IPS-15b (cell line): ENCODE data around the gene LRTM1.

ENCODE experiments used
- H3K27me3 ChIP-seq: one replicate; pipeline ENCODE4 v1.6.1; 2013; ENCODE audit warnings: low read length; ENCODE audit not compliant: control insufficient read depth, insufficient read depth
- H3K36me3 ChIP-seq: one replicate; pipeline ENCODE4 v1.6.1; 2013; ENCODE audit warnings: low read length; ENCODE audit not compliant: control insufficient read depth, insufficient read depth
- H3K4me1 ChIP-seq: one replicate; pipeline ENCODE4 v1.6.1; 2013; ENCODE audit warnings: mild to moderate bottlenecking, low read length; ENCODE audit not compliant: control insufficient read depth, insufficient read depth
- H3K4me3 ChIP-seq: one replicate; pipeline ENCODE4 v1.5.1; 2013; ENCODE audit warnings: low read depth, low read length
- H3K9ac ChIP-seq: one replicate; pipeline ENCODE4 v1.6.1; 2013; ENCODE audit warnings: low read depth, mild to moderate bottlenecking, low read length
- H3K9me3 ChIP-seq: one replicate; pipeline ENCODE4 v1.6.1; 2013; ENCODE audit warnings: mild to moderate bottlenecking, low read length; ENCODE audit not compliant: control insufficient read depth, insufficient read depth

The LRTM1 gene

GRCh38 chr3:54905920-54906319 is 21.9 kb downstream of the LRTM1 start:
- no peaks in the 10 kb centered on the region for H3K36me3 ChIP-seq
- H3K4me3 ChIP-seq = no peak overlapping the region
- no peak overlapping the region for H3K9ac ChIP-seq
- no peaks in the 10 kb centered on the region for H3K27me3 ChIP-seq
- no peaks in the 10 kb centered on the region for H3K4me1 ChIP-seq
- H3K9me3 ChIP-seq = no peaks in the 10 kb centered on the region

DNA sequence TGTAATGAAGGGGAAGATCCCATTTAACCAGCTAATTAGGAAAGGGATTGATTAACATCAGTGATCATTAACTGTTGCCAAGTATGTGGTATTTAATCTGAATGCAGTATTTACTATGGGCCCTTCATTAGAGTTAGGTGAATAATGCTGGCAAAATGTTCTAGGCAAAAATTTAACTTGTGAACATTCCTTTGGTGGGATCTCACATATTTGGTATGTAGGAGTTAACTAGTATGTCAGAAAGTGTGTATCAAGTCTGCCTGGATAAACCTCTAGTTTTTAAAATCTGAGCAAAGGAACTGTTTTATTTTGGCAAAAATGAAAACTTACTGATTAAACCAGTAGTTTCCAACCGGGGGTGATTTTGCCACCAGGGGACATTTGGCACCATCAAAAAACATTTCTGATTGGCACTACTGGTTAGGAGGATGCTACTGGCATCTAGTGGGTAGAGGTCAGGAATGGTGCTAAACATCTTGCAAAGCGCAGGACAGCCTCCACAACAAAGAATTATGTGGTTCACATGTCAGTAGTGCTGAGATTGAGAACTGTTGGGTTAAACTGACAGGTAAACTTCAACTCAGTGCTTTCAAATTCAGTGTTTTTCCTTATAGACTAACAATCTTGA is 22.5 kb downstream of the LRTM1 start:
- Histone ChIP-seq H3K4me1 (no peaks in the 10 kb centered on the region), H3K27me3 (no peaks in the 10 kb centered on the region), H3K36me3 (no peaks in the 10 kb centered on the region), H3K4me3 (no peak overlapping the region), H3K9ac (no peak overlapping the region), H3K9me3 (no peaks in the 10 kb centered on the region)

DNA sequence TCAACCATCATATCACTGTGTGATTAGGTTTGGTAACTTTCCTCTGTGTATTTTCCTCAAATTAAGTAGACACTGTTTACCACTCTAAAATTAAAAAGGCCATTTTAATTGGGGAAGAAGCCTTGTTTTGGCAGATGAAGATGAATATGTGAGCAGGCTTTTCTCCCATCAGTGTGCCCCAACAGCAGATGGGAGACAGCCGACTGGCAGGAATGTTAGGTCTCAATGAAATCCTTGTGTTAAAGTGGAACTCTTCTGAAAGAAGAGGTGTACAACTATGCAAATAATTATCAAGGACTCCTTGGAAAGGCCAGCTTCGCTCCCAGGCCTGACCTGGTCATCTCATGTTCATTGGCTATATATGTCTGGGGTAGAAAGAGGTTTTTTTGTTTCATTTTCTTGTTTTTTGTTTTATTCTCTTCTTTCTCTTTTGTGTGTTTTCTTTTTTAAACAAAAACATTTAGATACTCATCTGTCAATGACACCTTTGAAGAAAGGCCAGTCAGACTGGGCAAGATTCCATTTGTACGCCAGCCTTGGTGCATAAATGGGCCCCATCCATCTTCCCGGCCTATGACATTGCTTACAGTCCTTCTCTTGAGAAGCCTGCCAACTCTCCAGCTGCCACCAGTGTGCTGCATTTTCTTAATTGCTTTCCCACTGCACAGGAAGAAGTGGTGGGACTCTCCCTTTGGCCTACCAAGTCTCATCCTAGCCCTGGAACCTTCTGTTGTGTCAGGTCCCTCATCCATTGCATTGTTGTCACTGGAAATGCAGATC is 25.8 kb downstream of the LRTM1 start:
- Histone ChIP-seq H3K27me3 (no peaks in the 10 kb centered on the region), H3K36me3 (no peaks in the 10 kb centered on the region), H3K4me1 (no peaks in the 10 kb centered on the region), H3K4me3 (no peak overlapping the region), H3K9ac (no peak overlapping the region), H3K9me3 (no peaks in the 10 kb centered on the region)

GRCh38 chr3:54900838-54901591 is 26.8 kb downstream of the LRTM1 start:
- Histone ChIP-seq H3K4me3 (no peak overlapping the region), H3K36me3 (no peaks in the 10 kb centered on the region), H3K9ac (no peak overlapping the region), H3K9me3 (no peaks in the 10 kb centered on the region), H3K4me1 (no peaks in the 10 kb centered on the region), H3K27me3 (no peaks in the 10 kb centered on the region)

DNA sequence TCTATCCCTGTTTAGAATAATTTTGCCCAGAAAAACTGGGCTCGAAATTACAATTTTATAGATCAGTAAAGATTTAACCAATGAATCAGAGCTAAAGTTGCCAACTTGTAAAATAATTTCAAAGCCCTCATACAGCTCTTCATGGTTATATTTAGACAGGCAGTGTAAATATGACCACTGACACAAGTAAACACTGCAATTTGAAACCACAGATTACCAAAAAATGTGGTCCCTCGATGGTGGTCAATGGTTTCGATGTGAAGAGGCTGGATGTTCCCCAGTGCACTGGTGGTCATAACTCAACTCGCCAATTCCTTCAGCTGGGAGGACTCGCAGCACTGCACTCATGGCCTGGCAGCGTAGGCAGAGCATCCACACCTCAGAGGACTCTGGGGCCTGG is 28.6 kb downstream of the LRTM1 start:
- Histone ChIP-seq H3K4me1 (no peaks in the 10 kb centered on the region), H3K27me3 (no peaks in the 10 kb centered on the region), H3K36me3 (no peaks in the 10 kb centered on the region), H3K9me3 (no peaks in the 10 kb centered on the region), H3K9ac (no peak overlapping the region), H3K4me3 (no peak overlapping the region)

GRCh38 chr3:54897028-54897711 is 30.7 kb downstream of the LRTM1 start:
- Histone ChIP-seq H3K4me1 (no peaks in the 10 kb centered on the region), H3K4me3 (no peak overlapping the region), H3K27me3 (no peaks in the 10 kb centered on the region), H3K36me3 (no peaks in the 10 kb centered on the region), H3K9ac (no peak overlapping the region), H3K9me3 (no peaks in the 10 kb centered on the region)

- Histone ChIP-seq H3K9me3 (no peaks in the 10 kb centered on the region), H3K9ac (no peak overlapping the region), H3K36me3 (peaks cover 2% of the 10 kb centered on the region), H3K4me1 (no peaks in the 10 kb centered on the region), H3K4me3 (no peak overlapping the region), H3K27me3 (no peaks in the 10 kb centered on the region)
Measured at GRCh38 chr3:54895613-54896012, 32.2 kb downstream of the LRTM1 start.

GRCh38 chr3:54892168-54892567 is 35.7 kb downstream of the LRTM1 start:
- H3K36me3 ChIP-seq = peaks cover 5% of the 10 kb centered on the region
- no peaks in the 10 kb centered on the region for H3K4me1 ChIP-seq
- H3K27me3 ChIP-seq = no peaks in the 10 kb centered on the region
- H3K9me3 ChIP-seq = no peaks in the 10 kb centered on the region
- no peak overlapping the region for H3K4me3 ChIP-seq
- H3K9ac ChIP-seq = no peak overlapping the region

DNA sequence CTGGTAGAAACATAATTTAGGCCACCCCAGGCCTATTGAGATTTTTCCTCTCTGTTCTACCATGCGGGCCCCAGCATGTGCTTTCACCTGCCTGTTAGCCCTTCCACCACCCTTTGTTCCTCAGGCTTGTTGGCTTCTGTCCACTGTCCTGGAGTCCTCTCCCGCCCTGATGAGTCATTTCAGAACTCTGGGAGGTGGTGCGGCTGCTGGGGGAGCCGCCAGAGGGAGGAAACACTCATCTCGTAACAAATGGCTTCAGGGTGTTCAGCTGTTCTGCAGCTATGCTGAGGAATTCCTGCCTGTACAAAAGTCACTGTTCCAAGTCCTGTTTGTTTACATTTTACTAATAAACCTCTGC is 36.3 kb downstream of the LRTM1 start:
- Histone ChIP-seq H3K4me3 (no peak overlapping the region), H3K27me3 (no peaks in the 10 kb centered on the region), H3K9me3 (no peaks in the 10 kb centered on the region)

DNA sequence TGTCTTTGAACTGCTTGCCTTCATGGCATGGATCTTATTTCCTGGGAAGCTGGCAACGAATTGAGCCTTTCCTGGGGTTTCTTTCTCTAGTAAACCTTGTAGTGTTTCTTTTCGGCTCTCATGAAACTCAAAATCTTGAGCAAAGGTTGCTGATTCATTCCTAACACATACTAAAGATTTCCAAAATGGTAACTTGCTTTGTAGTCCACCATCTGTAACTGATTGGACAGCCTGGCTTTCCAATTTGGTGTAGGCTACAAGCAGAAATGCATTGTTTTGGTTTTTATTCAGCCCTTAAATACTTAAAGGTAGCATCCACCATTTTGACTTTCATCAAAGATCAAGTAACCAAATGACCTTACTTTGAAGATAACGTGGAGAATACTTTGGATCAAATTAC is 38.1 kb downstream of the LRTM1 start:
- peaks cover 5% of the 10 kb centered on the region for H3K36me3 ChIP-seq
- peaks cover 5% of the 10 kb centered on the region for H3K4me1 ChIP-seq
- no peaks in the 10 kb centered on the region for H3K27me3 ChIP-seq
- no peak overlapping the region for H3K4me3 ChIP-seq
- H3K9me3 ChIP-seq = no peaks in the 10 kb centered on the region
- no peak overlapping the region for H3K9ac ChIP-seq

More for the DNA sequence above, 36.3 kb downstream of the LRTM1 start:
- Histone ChIP-seq H3K9ac (no peak overlapping the region), H3K4me1 (no peaks in the 10 kb centered on the region), H3K36me3 (peaks cover 5% of the 10 kb centered on the region)

DNA sequence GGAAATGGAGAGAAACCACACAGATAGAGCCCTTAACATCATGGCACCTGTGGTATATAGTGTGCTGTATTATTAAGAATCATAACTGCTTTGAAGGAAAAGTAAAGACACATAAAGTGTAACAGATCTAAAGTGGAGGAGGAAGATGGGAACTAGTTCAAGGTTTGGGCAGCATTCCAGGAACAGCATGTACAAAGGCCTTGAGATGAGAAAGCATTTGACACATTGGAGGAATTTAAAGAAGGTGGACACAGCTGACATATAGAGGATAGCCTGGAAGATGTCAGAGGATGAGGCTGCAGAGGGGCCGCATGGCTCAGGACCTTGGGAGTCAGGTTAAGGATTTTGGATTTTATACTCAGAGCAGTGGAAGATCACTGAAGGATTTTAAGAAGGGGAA is 39.0 kb downstream of the LRTM1 start:
- Histone ChIP-seq H3K4me3 (no peak overlapping the region), H3K4me1 (peaks cover 5% of the 10 kb centered on the region), H3K9ac (no peak overlapping the region), H3K27me3 (no peaks in the 10 kb centered on the region), H3K36me3 (peaks cover 5% of the 10 kb centered on the region), H3K9me3 (no peaks in the 10 kb centered on the region)
